PFSK-1 (cell line): ENCODE measurements around the gene PCBP1.
A peak's percentile ranks its signal among the peaks of the same experiment; 100 is the strongest.

Experiments used
- SIN3A ChIP-seq: IDR thresholded peaks from 2 replicates; pipeline ENCODE4 v1.6.1; 2012; ENCODE audit warnings: mild to moderate bottlenecking, low read length, moderate library complexity, borderline replicate concordance; ENCODE audit not compliant: insufficient read depth
- TF ChIP-seq, protein P1 (sequence below), 2 experiments: IDR thresholded peaks; 2 replicates each; pipeline versions ENCODE4 v1.6.1 to v1.8.0; 2011 to 2012; ENCODE audit warnings: low read depth in 2 of 2, low read length in 2 of 2, control low read depth in 1 of 2, inconsistent platforms in 1 of 2, mild to moderate bottlenecking in 1 of 2, moderate library complexity in 1 of 2; ENCODE audit not compliant: insufficient read depth in 1 of 2

The PCBP1 gene

DNA sequence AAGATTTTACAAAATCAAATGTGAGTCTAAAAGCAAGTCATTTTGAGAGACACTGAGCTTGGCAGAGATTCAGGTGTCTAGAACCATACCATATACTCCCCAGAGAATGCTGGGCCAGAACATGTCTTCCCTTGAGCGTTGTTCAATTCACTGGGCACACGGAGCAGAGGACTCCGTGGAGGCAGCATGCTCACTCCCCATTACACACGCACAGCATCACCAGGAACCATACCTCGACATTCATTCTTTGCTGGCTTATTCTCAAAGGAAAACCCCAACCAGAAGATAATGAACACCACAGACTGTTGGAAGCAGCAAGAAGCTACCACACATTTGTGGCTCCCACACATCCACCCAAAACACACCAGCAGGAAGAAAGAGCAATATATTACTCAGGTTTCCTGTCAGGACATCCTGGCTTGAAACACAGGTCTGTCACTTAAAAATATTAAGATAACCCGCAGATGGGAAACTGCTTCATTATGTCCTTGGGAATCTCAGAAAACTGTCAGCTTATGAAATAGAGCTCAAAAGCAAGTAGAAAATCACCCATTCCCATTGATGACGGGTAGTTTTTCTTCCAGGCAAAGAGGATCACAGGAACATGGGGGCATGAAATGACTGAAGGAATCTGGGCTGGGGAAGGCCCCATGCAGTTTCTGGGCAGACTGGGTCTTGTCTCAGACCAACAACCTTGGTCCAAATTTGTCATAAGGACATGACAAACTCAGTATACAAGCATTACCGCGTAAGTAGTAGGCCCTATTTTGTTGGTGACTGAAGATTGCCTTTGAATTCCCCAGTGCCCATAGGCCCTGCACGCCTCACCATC lies 46.4 kb downstream of the PCBP1 start:
- TF ChIP-seq SIN3A, result 0 out of 2 replicates have a peak, but pooled peaks have one; percentile 19
- TF ChIP-seq, protein P1, sequence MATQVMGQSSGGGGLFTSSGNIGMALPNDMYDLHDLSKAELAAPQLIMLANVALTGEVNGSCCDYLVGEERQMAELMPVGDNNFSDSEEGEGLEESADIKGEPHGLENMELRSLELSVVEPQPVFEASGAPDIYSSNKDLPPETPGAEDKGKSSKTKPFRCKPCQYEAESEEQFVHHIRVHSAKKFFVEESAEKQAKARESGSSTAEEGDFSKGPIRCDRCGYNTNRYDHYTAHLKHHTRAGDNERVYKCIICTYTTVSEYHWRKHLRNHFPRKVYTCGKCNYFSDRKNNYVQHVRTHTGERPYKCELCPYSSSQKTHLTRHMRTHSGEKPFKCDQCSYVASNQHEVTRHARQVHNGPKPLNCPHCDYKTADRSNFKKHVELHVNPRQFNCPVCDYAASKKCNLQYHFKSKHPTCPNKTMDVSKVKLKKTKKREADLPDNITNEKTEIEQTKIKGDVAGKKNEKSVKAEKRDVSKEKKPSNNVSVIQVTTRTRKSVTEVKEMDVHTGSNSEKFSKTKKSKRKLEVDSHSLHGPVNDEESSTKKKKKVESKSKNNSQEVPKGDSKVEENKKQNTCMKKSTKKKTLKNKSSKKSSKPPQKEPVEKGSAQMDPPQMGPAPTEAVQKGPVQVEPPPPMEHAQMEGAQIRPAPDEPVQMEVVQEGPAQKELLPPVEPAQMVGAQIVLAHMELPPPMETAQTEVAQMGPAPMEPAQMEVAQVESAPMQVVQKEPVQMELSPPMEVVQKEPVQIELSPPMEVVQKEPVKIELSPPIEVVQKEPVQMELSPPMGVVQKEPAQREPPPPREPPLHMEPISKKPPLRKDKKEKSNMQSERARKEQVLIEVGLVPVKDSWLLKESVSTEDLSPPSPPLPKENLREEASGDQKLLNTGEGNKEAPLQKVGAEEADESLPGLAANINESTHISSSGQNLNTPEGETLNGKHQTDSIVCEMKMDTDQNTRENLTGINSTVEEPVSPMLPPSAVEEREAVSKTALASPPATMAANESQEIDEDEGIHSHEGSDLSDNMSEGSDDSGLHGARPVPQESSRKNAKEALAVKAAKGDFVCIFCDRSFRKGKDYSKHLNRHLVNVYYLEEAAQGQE (IDR thresholded peaks at IDR 0.05; ENCODE audit: insufficient read depth in 1 of 2, low read depth in 2 of 2, low read length in 2 of 2), result no peak
